Bronchus fibroblast of lung (primary cell): ENCODE results near the gene KRTAP20-4. TPM values are rescaled to one million over a fixed set of nuclear protein-coding genes. Genes with fewer than 3 reads are reported as not detected.

Source experiments
- total RNA-seq: library from RNA; depleted of rRNA; stranded (reverse); fragments of >200 nt; gene quantifications from 2 replicates; pipeline ENCODE4 v1.2.3, GENCODE V29; 2015

Gene KRTAP20-4
- not detected in 2 replicates for total RNA-seq

GRCh38 chr21:30620522-30620921 lies at the start of gene KRTAP20-4:
KRTAP20-4 (plus strand) TSS chr21:30620627.

DNA sequence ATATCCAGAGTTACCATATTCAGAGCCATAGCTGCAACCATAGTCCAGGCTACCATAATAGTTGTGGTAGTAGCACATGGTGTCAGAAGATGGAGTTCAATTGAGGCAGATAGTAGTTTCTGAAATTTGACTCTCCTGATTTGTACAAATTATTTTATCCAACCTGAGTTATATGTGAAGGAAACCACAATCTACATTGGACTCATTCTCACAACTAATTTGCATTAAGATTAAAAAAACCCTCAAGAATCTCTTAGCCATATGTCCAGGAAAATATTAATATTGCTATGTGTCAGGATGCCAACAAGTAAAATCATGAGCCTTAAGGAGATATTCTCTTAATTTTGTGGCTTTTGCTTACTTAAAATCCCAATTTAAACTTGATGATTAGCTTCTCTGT lies 30.1 kb upstream of the KRTAP20-4 start, which contains the start of gene KRTAP22-2:
TSS of gene KRTAP22-2 (minus strand) at position 101 of the 400 bp plus-strand sequence.

DNA sequence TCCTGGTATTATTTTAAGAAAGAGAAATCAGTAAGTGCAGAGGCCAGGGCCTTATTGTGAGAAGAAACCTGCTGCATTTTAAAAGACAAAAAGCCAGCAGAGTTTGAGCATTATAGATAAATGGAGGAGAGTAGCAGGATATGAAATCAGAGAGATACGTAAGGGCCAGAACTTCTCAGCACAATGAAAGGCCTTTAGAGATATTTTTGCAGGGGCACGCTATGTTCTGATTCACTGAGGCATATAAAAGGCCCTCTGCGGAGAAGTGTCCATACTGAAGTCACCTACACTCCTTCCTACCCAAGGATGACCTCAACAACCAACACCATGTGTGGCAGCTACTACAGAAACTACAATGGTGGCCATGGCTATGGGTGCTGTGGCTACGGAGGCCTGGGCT lies 28.3 kb upstream of the KRTAP20-4 start, which contains the start of gene KRTAP6-3:
TSS of gene KRTAP6-3 (plus strand) at position 301 of the 400 bp plus-strand sequence. CDS start at position 307, 6 bp downstream.

DNA sequence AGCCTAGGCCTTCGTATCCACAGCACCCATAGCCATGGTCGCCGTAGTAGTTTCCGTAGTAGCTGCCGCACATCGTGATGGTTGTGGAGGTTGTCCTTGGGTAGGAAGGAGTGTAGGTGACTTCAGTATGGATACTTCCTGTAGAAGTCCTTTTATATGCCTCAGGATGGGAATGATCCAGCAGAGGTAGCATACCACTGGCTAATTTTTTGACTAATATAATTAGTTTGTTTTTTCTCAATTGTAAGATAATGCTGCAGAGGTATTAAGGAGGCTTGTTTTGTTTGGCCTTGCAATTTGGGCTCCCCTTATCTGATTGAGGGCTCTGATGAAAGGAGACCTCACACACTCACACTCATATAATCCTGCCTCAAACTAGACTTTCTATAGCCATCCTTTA lies 21.6 kb upstream of the KRTAP20-4 start, which contains the start of gene KRTAP6-2:
TSS of gene KRTAP6-2 (minus strand) at position 101 of the 400 bp plus-strand sequence. CDS start at position 73, 28 bp downstream.

GRCh38 chr21:30600787-30601186 lies 19.6 kb upstream of the KRTAP20-4 start, which contains the start of gene KRTAP22-1:
KRTAP22-1 (plus strand) TSS chr21:30601087.

DNA sequence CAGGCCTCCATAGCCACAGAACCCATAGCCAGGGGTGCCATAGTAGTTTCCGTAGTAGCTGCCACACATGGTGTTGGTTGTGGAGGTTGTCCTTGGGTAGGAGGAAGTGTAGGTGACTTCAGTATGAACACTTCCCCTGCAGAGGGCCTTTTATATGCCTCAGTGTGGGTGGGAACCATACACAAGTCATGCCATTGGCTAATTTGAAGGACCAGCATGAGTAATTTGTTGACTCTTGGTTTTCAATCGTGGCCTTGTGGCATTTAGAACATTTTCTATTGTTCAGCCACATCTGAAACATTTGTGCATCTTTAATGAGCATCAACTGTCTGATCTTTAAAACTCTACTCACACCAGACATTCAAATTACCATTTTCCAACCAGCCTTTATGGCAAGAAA lies 6.6 kb upstream of the KRTAP20-4 start, which contains the start of gene KRTAP6-1:
TSS of gene KRTAP6-1 (minus strand) at position 95 of the 400 bp plus-strand sequence. CDS start at position 69, 26 bp downstream.

GRCh38 chr21:30616125-30616524 lies 4.3 kb upstream of the KRTAP20-4 start, which contains the start of gene KRTAP20-1:
KRTAP20-1 (plus strand) TSS chr21:30616425; CDS start chr21:30616455, 30 bp downstream.

GRCh38 chr21:30634906-30635305 lies 14.5 kb downstream of the KRTAP20-4 start, which contains the start of gene KRTAP20-2:
KRTAP20-2 (plus strand) TSS chr21:30635206; CDS start chr21:30635264, 58 bp downstream.

DNA sequence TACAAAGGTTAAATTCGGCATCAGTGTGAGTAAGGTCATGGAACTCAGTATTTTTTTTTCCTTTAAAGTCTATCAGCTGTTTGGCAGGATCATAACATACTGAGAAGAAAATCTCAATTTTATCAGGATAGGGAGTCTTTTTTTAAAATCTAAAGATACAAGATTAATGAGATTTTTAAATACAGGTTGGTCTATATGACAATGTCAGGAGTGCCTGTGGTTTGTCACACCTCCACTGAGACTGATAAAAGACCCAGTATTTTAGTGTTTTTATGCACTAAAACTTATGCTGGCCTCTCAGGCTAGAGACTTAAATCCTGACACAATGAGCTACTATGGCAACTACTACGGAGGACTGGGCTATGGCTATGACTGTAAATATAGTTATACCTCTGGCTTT lies 22.1 kb downstream of the KRTAP20-4 start, which contains the start of gene KRTAP20-3:
TSS of gene KRTAP20-3 (plus strand) at position 301 of the 400 bp plus-strand sequence.

Other genes starting within 250 kb of the KRTAP20-4 start
- not detected in 2 replicates for gene KRTAP13-2, start 248.4 kb upstream of the KRTAP20-4 start, total RNA-seq
- not detected in 2 replicates for gene KRTAP13-1, start 224.6 kb upstream of the KRTAP20-4 start, total RNA-seq
- gene KRTAP13-3, start 194.7 kb upstream of the KRTAP20-4 start, total RNA-seq, result not detected in 2 replicates
- gene KRTAP13-4, start 190.4 kb upstream of the KRTAP20-4 start, total RNA-seq, result not detected in 2 replicates
- gene KRTAP15-1, start 180.4 kb upstream of the KRTAP20-4 start, total RNA-seq, result not detected in 2 replicates
- gene KRTAP19-1, start 140.3 kb upstream of the KRTAP20-4 start, total RNA-seq, result not detected in 2 replicates
- not detected in 2 replicates for gene KRTAP19-2, start 133.2 kb upstream of the KRTAP20-4 start, total RNA-seq
- not detected in 2 replicates for gene KRTAP19-3, start 128.6 kb upstream of the KRTAP20-4 start, total RNA-seq
- not detected in 2 replicates for gene KRTAP19-4, start 123.5 kb upstream of the KRTAP20-4 start, total RNA-seq
- not detected in 2 replicates for gene KRTAP19-5, start 118.5 kb upstream of the KRTAP20-4 start, total RNA-seq
- gene KRTAP19-6, start 78.8 kb upstream of the KRTAP20-4 start, total RNA-seq, result not detected in 2 replicates
- gene KRTAP19-7, start 59.3 kb upstream of the KRTAP20-4 start, total RNA-seq, result not detected in 2 replicates
- gene KRTAP22-2, start 30.2 kb upstream of the KRTAP20-4 start, total RNA-seq, result not detected in 2 replicates
- gene KRTAP6-3, start 28.2 kb upstream of the KRTAP20-4 start, total RNA-seq, result not detected in 2 replicates
- not detected in 2 replicates for gene KRTAP6-2, start 21.7 kb upstream of the KRTAP20-4 start, total RNA-seq
- gene KRTAP22-1, start 19.5 kb upstream of the KRTAP20-4 start, total RNA-seq, result not detected in 2 replicates
- not detected in 2 replicates for gene KRTAP6-1, start 6.7 kb upstream of the KRTAP20-4 start, total RNA-seq
- gene KRTAP20-1, start 4.2 kb upstream of the KRTAP20-4 start, total RNA-seq, result not detected in 2 replicates
- not detected in 2 replicates for gene KRTAP20-2, start 14.6 kb downstream of the KRTAP20-4 start, total RNA-seq
- not detected in 2 replicates for gene KRTAP20-3, start 22.2 kb downstream of the KRTAP20-4 start, total RNA-seq
- gene KRTAP21-3, start 98.2 kb downstream of the KRTAP20-4 start, total RNA-seq, result not detected in 2 replicates
- gene KRTAP21-2, start 126.6 kb downstream of the KRTAP20-4 start, total RNA-seq, result not detected in 2 replicates
- gene KRTAP21-1, start 134.8 kb downstream of the KRTAP20-4 start, total RNA-seq, result not detected in 2 replicates
- gene KRTAP8-1, start 192.6 kb downstream of the KRTAP20-4 start, total RNA-seq, result not detected in 2 replicates
- not detected in 2 replicates for gene KRTAP7-1, start 209.1 kb downstream of the KRTAP20-4 start, total RNA-seq